NCI-H2107 treated with DMSO at 0.1 percent for 48 hours (cell line): ENCODE measurements around the gene PHLPP2.
"Not testable (repeated sequence)": the region's sequence is repeated elsewhere in the genome, so short reads cannot be mapped to it uniquely, and the experiment has no call there.

Experiments
- DNase-seq: peaks from one replicate; lab custom pipeline; 2025; ENCODE audit not compliant: unreplicated experiment; lab: John Stamatoyannopoulos, UW

The PHLPP2 gene

GRCh38 chr16:71722801-71723536 is 1.5 kb downstream of the PHLPP2 start:
- peak; percentile 11 for DNase-seq

DNA sequence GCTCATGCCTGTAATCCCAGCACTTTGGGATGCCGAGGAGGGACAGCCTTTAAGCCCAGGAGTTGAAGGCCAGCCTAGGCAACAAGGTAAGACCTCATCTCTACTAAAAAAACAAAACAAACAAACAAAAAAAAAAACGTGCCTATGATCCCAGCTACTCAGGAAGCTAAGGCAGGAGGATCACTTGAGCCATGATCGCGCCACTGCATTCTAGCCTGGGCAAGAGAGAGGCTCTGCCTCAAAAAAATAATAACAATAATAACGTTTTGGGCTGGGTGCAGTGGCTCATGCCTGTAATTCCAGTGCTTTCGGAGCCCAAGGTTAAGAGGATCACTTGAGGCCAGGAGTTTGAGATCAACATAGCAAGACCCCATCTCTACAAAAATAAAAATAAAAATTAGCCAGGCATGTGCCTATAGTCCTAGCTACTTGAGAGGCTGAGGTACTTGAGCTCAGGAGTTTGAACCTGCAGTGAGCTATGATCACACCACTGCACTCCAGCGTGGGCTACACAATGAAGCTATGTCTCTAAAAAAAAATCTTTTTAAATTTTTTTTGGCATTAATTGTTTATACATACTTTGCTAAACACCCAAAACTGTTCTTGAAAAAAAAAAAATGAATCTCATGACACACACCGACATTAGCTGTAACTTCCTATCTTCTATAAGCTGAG is 3.3 kb downstream of the PHLPP2 start:
- no peak for DNase-seq

- no peak for DNase-seq
Measured at GRCh38 chr16:71712501-71712900, 12.0 kb downstream of the PHLPP2 start.

DNA sequence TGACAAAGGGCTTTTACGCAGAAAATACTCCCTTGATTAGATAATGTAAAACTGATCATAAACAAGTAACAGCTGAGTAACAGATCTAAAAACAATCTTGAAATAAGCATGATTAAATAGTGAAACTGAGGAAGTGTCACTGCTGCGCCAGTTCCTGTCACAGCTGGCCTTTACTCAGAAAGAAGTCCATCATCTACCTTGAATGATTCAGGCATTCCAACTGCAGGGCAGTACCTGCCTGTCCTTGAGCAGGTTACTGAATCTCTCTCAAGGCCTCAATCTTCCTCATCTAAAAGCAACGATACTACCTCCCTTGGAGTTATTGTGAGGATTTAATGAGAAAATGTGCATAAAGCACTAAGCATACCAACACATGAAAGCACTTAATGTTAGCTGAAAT is 12.7 kb downstream of the PHLPP2 start:
- DNase-seq: no peak

GRCh38 chr16:71709229-71709781 is 15.2 kb downstream of the PHLPP2 start:
- no peak for DNase-seq

GRCh38 chr16:71708696-71709095 is 15.8 kb downstream of the PHLPP2 start:
- DNase-seq: no peak

GRCh38 chr16:71707199-71707598 is 17.3 kb downstream of the PHLPP2 start:
- no peak for DNase-seq

- DNase-seq: no peak
Measured at GRCh38 chr16:71706046-71706445, 18.5 kb downstream of the PHLPP2 start.

GRCh38 chr16:71703333-71703732 is 21.2 kb downstream of the PHLPP2 start:
- DNase-seq: no peak

- no peak for DNase-seq
Measured at GRCh38 chr16:71700831-71701230, 23.7 kb downstream of the PHLPP2 start.

GRCh38 chr16:71698491-71698890 is 26.0 kb downstream of the PHLPP2 start:
- DNase-seq: no peak

DNA sequence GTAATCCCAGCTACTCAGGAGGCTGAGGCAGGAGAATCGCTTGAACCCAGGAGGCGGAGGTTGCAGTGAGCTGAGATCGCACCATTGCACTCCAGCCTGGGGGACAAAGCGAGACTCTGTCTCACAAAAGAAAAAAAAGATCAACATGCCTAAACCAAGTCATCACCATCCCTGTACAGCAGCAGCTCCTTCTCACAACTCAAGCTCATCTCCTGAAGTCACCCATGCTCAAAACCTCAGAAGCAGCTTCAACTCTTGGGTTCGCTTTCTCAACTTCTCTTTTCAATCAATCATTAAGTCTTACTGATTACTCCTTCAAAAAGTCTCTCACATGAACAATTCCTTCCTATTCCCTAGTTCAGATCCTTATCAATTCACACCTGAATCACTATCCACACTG is 31.3 kb downstream of the PHLPP2 start:
- no peak for DNase-seq

DNA sequence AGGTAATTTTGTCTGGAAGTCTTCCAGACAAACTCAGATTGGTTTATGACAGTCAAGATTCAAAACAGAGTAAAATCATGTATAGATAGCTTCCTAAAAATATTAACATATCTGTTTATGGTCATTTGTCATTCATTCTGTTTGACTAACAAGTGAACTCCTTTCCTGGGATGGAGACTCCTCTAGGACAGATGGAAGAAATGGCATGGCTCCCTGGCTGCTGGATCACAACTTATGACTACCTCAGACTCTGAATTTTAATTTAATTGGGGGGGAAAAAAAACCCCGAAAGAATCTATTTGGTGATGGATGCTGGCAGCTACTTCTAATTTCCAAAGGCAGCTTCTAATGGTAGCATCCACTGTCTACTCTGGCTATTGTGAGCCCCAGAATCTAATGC is 34.6 kb downstream of the PHLPP2 start:
- no peak for DNase-seq

GRCh38 chr16:71687861-71688260 is 36.6 kb downstream of the PHLPP2 start:
- no peak for DNase-seq

- DNase-seq: not testable (repeated sequence)
Measured at GRCh38 chr16:71684280-71684679, 40.2 kb downstream of the PHLPP2 start.

DNA sequence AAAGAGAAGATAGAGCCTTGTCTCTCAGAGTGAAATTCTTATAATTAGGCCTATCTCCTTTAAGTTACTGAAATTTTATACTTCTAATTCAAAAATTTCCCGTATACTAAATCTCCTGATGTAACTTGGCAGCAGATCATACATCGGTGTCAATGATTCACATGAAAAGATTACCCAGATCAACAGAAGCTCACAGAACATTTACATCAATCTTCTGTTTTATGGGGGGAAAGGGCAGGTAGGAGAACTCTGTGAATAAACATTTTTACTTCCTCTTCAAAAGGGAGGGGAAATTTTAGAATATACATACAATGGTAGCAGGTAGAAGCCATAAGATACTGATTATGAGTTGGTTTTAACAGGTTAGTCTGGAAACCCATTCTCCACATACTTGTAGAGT is 43.1 kb downstream of the PHLPP2 start:
- DNase-seq: no peak

DNA sequence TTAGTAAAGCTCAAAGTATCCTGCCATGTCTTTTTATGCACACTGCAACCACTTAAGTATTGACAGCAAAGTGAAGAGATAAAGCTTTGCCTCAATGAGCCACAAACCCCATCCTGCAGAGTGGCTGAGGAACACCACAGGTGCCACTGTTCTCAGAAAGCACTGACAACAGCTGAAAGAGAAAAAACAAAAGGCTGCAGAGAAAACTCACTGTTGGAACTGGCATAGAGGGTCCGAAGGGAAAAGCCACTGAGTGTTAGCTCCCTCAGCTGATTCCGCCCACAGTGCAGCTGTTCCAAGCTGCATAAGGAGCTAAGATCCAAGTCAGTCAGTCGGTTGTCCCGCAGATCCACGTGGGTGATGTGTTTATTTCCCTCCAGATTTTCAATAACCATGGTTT is 48.3 kb downstream of the PHLPP2 start:
- peak; percentile 6 for DNase-seq

DNA sequence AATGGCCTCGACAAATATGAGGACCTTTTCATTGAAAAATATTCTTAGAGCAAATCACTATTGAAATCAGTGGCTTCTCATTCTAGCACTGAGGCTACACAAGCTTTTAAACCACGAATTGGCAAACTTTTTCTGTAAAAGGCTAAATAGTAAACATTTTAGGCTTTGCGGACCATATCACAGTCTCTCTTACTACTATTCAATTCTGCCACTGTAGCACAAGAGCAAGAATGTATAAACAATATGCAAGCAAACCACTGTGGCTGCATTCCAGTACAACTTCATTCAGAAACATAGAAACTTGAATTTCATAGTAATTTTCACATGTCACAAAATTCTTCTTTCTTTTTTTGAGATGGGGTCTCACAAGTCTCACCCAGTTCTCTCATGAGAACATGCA is 49.1 kb downstream of the PHLPP2 start:
- DNase-seq: no peak

DNA sequence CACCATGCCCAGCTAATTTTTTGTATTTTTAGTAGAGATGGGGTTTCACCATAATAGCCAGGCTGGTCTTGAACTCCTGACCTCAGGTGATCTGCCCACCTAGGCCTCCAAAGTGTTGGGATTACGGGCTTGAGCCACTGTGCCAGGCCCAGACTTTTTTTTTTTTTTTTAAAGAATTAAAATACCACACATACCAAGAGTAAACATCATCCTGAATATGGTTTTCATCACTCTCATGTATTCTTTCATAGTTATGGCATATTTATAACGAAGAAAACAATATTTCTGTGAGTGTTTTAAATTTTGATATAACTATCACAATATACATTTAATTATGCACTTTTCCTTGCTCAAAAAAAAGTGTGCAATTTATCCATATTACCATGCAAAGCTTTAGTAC is 50.3 kb downstream of the PHLPP2 start:
- no peak for DNase-seq

GRCh38 chr16:71673582-71673973 is 50.9 kb downstream of the PHLPP2 start:
- no peak for DNase-seq

DNA sequence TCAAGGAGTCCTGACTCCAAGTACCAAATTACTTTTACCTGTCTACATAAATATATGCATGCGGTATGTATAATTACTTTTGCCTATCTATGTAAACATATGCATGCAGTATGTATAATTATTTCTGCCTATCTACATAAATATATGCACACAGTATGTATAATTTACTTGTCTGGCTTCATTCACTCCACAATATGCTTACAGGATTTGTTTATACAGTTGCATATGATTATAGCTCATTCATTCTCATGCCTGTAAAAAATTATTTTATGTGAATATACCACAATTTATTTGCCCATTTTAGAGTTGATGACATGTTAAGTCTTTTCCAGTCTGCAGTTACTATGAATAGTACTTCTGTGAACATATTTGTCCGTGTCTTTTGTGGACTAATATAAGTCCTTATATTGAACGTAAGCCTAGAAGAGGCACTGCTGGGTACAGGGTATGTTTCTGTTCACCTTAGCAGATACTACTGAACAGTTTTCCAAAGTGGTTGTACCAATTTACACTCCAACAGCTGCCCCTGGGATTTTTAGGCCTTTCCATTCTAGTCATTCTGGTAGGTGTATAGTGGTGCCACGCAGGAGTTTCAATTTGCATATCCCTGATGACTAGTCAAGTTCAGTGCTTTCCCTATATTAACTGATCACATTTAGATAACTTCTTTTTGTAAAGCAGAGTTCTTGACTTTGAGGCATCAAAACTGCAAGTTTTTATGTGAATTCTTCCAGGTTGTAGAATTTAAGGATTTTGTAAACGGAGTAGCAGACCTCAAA is 51.5 kb downstream of the PHLPP2 start:
- no peak for DNase-seq

DNA sequence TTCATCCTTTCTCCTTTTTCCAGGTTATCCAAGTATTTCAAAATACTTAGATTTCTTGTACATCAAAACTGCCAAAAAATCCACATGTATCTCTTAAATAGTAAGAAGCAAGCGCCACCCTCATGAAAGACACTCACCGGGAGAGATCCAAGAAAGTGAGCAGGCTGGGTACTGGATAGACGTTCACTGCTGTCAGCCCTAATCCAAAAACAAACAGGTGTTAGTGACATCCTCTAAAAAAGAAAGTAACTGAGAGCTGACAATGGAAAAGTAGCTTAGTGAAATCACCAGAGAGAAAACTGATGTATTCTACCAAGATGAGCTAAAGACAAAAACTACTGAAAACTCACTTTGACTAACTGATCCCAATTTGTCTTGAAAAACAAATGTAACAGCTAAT is 52.4 kb downstream of the PHLPP2 start:
- no peak for DNase-seq
